Adipose tissue (tissue), 3 donors: Measurements from ENCODE around the gene RAD51C. TPM values are rescaled to one million over a fixed set of nuclear protein-coding genes. Genes with fewer than 3 reads are reported as not detected.
"Not testable (repeated sequence)": the region's sequence is repeated elsewhere in the genome, so short reads cannot be mapped to it uniquely, and the experiment has no call there.

ENCODE experiments used
- H3K27ac ChIP-seq: one replicate; pipeline ENCODE4 v1.5.1; 2013; ENCODE audit warnings: low read depth, low read length
- WGBS, 3 donors: extraction: QIAGEN DNeasy Blood & Tissue Kit; methylation state at CpG; one replicate each; pipeline ENCODE4 v1.1.7; 2013; 5-methylcytosine and 5-hydroxymethylcytosine counted together
- polyA plus RNA-seq, 3 donors: library from polyadenylated mRNA; stranded (reverse); fragments of 200-250 nt; gene quantifications; one replicate each; pipeline ENCODE4 v1.2.3, GENCODE V29; 2013
- donor health status: healthy with polysubstance abuse.
- donor health status: Bipolar disorder and iron deficiency.
- donor health status: healthy.

Gene RAD51C
- 10 to 100 TPM in 2 of 3 donors, 1 to 10 TPM in 1; 9.0 to 16.6 (median 13.7) TPM for polyA plus RNA-seq

DNA sequence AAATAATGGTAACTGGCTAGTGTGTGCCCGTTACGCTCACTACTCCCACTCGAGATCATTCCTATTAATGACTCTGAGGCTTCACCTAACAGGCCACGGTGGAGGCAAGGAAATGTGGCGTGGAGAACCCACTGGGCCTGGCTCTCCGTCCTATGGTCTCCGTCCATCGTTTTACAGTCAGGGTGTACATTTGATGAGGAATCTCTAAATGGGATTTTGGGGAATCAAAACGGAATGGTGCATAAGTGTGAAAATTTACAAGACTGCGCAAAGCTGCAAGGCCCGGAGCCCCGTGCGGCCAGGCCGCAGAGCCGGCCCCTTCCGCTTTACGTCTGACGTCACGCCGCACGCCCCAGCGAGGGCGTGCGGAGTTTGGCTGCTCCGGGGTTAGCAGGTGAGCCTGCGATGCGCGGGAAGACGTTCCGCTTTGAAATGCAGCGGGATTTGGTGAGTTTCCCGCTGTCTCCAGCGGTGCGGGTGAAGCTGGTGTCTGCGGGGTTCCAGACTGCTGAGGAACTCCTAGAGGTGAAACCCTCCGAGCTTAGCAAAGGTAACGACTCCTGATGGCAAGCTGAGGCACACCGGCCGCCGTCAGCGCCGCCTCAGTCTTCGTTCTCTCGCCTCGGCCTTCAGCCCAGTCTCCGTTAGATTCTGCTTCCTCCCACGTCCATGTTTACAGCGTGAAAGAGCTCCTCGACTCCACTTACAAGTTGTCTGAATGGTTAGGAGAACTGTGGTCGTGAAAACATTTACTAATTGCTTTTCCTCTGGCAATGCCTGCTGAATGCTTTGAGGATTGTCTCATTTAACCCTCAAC lies at the start of gene RAD51C:
Gene RAD51C, plus strand, starts transcription at position 364 of the 817 bp plus-strand sequence. Its CDS starts 42 bp downstream, at position 406.
- no peak within 1 kb of the TSS for H3K27ac ChIP-seq
- 11 to 13% (median 12%) methylated on average over 50 of the region's 50 CpGs for WGBS, 3 donors

GRCh38 chr17:58643147-58643546 lies 49.3 kb upstream of the RAD51C start:
- 50 to 72% (median 52%) methylated on average over 2 of the region's 2 CpGs for whole genome bisulfite sequencing, 3 donors
- no peak overlapping the region for H3K27ac ChIP-seq

DNA sequence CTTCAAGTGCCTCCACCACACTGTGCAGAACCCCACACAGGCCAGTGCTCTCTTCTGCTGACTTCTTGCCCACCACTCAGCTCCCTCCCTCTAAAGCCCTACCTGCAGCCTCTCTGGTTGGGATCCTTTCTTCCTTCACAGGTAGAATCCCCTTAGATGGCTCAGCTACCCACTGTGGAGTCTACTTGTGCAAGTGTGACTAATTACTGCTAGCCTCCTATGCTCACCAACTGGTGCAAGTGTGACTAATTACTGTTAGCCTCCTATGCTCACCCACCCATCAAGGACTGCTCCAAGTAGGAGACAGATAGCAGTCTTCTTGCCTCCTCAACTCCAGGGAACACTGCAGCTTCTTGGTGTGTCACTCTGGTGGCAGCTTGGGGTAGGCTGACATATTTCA lies 44.2 kb upstream of the RAD51C start:
- no peak overlapping the region for H3K27ac ChIP-seq

DNA sequence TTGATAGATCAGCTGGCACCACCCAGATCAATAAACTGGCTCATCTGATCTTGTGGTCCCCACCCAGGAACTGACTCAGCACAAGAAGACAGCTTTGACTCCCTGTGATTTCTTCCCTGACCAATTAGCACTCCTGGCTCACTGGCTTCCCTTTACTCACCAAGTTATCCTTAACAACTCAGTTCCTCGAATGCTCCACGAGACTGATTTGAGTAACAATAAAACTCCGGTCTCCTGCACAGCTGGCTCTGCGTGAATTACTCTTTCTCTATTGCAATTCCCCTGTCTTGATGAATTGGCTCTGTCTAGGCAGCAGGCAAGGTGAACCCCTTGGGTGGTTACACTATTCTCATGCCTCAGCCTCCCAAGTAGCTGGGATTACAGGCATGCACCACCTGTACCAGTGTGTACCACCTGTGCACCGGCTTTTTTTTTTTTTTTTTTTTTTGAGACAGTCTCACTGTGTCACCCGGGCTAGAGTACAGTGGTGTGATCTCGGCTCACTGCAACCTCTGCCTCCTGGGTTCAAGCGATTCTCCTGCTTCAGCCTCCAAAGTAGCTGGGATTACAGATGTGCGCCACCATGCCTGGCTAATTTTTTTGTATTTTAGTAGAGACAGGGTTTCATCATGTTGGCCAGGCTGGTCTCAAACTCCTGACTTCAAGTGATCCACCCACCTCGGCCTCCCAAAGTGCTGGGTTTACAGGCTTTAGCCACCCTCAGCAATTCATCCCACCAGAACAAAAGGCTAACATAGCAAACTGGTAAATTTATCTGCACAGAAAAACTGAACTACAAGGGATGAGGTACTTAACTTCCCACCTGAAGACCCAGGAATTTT lies 34.2 kb upstream of the RAD51C start:
- H3K27ac ChIP-seq = not testable (repeated sequence)
- 66 to 73% (median 67%) methylated on average over 10 of the region's 10 CpGs for WGBS, 3 donors

GRCh38 chr17:58658804-58659713 lies 33.3 kb upstream of the RAD51C start:
- H3K27ac ChIP-seq = no peak overlapping the region
- 1 to 2% (median 1%) methylated on average over 38 of the region's 38 CpGs for WGBS, 3 donors

DNA sequence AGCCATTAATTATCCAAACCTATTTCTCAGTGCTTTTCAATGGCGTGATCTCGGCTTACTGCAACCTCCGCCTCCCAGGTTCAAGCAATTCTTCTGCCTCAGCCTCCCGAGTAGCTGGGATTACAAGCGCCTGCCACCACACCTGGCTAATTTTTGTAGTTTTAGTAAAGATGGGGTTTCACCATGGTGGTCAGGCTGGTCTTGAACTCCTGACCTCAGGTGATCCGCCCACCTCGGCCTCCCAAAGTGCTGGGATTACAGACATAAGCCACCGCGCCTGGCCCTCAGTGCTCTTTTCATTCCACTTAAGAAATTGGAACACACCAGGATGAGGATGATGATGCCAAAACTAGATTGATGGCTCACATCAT lies 32.7 kb upstream of the RAD51C start:
- H3K27ac ChIP-seq = not testable (repeated sequence)
- 22 to 36% (median 29%) methylated on average over 9 of the region's 9 CpGs for WGBS, 3 donors

DNA sequence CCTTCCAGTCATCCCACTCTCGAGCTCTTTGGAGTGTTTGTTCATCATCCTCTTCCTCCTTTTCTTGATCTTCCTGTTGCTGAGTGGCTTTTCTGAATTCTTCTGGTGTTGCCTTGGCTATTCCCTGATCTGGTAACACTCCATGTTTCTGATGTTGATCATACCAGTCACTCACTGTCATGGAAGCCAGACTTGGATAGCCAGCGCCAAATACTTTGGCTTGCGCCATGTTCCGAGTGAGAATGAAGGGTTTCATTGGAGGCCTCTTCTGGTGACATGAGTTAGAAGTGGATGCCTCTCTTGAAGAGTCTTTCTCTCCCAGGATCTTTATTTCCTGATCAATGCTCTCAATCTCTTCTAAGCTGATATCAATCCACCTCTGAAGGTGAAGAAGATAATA lies 31.8 kb upstream of the RAD51C start:
- no peak overlapping the region for H3K27ac ChIP-seq
- WGBS, 3 donors = 84 to 91% (median 87%) methylated on average over 4 of the region's 4 CpGs

DNA sequence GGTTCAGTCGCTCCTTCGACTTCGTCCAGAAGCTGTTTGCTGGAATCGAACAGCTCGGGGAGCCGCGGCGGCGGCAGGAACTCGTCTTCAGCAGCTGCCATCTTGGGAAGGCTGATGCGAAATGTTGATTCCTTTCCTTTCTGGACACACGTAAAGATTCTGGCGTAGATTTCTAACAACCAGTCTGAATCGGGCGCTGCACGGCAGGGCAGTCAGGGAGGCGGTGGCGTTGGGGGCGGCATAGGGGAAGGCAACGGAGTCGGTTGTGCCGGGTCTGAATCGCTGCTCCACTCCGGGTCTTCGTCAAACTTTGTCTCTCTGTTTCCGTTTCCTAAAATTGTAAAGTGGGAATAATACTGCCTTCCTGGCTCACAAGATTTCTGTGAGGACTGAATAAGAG lies 30.9 kb upstream of the RAD51C start:
- no peak overlapping the region for H3K27ac ChIP-seq
- WGBS, 3 donors = 87 to 95% (median 92%) methylated on average over 26 of the region's 26 CpGs

GRCh38 chr17:58664302-58664701 lies 28.1 kb upstream of the RAD51C start:
- H3K27ac ChIP-seq = no peak overlapping the region
- 79 to 84% (median 82%) methylated on average over 2 of the region's 2 CpGs for WGBS, 3 donors

DNA sequence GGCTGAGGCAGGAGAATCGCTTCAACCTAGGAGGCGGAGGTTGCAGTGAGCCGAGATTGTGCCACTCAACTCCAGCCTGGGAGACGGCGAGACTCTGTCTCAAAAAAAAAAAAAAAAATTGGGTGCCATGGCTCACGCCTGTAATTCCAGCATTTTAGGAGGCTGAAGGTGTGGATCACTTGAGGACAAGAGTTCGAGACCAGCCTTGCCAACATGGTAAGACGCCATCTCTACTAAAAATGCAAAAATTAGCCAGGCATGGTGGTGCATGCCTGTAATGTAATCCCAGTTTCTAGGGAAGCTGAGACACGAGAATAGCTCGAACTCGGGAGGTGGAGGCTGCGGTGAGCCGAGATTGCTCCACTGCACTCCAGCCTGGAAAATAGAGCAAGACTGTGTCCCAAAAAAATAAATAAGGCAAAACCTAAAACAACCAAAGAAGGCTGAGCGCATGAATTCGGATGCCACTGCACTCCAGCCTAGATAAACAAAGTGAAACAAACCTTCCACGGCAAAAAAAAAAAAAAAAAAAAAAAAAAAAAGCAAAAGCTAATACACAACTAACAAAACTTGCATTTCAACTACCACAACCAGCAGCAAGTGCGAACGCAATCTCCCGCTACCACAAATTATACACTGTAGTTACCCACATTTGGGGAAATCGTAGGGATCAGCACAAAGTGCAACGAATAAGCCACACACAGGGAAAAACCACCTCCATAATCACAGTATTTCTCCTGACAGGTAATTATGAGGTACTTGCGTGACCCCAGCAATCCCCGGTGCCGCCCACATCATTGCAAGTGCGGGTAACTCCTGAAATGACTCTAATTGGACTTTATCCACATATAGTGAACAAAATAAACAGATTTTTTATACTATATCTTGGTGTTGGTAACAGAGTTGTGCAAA lies 26.2 kb upstream of the RAD51C start:
- H3K27ac ChIP-seq = no peak overlapping the region
- WGBS, 3 donors = 84 to 88% (median 87%) methylated on average over 25 of the region's 25 CpGs

DNA sequence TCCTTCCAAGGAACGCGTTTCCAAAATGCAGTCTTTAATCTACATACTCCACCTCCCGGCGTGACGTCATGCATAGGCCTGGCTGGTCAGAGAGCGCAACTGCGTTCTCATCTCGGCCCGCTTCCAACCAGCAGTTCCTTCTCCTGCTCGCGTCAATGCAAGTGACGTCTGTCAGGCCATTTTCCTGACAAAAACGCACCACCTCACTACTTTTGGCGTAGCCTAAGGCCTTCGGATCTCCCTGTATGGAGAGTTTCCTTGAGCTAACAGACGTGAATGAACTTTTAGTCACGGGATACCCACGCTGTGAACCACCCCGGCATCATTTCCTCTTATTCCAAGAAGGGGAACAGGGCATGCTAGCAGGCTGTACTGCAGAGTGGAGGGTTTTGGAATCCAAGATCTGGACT lies 25.5 kb upstream of the RAD51C start:
- 37 to 48% (median 39%) methylated on average over 19 of the region's 19 CpGs for WGBS, 3 donors
- no peak overlapping the region for H3K27ac ChIP-seq

DNA sequence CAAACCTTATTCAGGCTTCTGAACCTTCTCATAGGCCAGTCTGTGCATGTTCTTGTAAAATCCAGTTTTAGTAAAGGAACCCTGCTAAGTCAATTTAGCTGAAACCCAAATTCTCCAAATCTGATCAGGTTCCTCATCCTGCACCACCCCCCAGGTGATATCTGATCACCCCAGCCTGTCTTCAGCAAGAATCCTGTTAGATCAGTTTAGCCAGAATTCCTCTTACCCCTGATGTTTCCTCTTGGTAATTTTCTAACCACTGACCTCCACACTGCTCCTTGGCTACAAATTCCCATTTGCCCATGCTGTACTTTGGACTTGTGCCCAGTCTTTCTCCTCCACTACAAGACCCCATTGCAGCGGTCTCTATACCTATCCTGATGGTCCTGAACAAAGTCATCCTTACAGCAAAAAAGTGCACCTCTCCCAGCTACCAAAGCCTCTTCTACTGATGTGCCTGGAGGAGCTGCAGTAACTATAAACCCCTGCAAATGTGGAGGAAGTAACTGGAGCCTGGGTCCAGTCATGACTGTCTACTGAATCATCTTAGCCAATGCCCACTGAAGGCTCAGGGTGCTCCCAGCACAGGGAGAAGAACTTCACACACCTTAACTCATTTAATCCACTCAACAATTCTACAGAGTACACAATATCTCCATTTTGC lies 24.3 kb upstream of the RAD51C start:
- no peak overlapping the region for H3K27ac ChIP-seq
- WGBS, 3 donors = 68 to 96% (median 76%) methylated on average over 1 of the region's 1 CpG

DNA sequence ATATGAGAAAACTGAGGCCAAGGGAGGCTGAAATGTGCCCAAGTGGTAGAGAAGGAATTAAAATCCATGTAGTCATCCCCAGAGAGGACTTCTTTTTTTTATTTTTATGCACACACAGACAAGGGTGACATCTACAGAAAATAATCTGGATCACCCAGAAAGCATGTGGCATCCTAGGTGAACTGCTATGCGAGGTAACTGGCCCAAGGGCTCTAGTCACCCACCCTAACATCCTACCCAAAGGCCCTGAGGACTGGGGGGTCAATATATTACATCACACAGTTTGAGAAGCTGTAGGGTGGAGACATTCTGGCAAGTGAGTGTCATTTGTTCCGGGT lies 23.8 kb upstream of the RAD51C start:
- no peak overlapping the region for H3K27ac ChIP-seq
- WGBS, 3 donors = 87 to 90% (median 87%) methylated on average over 2 of the region's 2 CpGs

GRCh38 chr17:58669853-58670252 lies 22.5 kb upstream of the RAD51C start:
- WGBS, 3 donors = 49 to 65% (median 63%) methylated on average over 6 of the region's 6 CpGs
- H3K27ac ChIP-seq = no peak overlapping the region

GRCh38 chr17:58671969-58672368 lies 20.4 kb upstream of the RAD51C start:
- 84 to 89% (median 87%) methylated on average over 3 of the region's 3 CpGs for WGBS, 3 donors
- H3K27ac ChIP-seq = no peak overlapping the region

- H3K27ac ChIP-seq = no peak overlapping the region
- 60 to 81% (median 62%) methylated on average over 4 of the region's 4 CpGs for WGBS, 3 donors
Observed at GRCh38 chr17:58677194-58677880, 15.1 kb upstream of the RAD51C start.

DNA sequence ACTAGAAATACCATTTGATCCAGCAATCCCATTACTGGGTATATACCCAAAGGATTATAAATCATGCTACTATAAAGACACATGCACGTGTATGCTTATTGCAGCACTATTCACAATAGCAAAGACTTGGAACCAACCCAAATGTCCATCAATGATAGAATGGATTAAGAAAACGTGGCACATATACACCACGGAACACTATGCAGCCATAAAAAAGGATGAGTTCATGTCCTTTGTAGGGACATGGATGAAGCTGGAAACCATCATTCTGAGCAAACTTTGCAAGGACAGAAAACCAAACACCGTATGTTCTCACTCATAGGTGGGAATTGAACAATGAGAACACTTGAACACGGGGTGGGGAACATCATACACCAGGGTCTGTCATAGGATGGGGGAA lies 14.1 kb upstream of the RAD51C start:
- 86 to 93% (median 89%) methylated on average over 5 of the region's 5 CpGs for WGBS, 3 donors
- H3K27ac ChIP-seq = not testable (repeated sequence)
